CD14-positive monocyte (primary cell): ENCODE data around the gene SPAG17. TPM values are rescaled to one million over a fixed set of nuclear protein-coding genes. Genes with fewer than 3 reads are reported as not detected.

Experiments
- DNase-seq, 3 donors: peaks; one replicate each; pipeline ENCODE4 v3.0.0-alpha.2; 2011 to 2022
- H2AFZ ChIP-seq: 2 replicates; pipeline ENCODE4 v1.6.0; 2012; ENCODE audit warnings: mild to moderate bottlenecking, low read depth, low read length, inconsistent platforms; ENCODE audit not compliant: insufficient read depth, poor library complexity, severe bottlenecking
- H3K27ac ChIP-seq, 2 donors: 1 replicate in 1 of 2; 2 replicates in 1 of 2; pipeline ENCODE4 v1.5.1; 2012 to 2013; ENCODE audit warnings: low read length in 2 of 2, control low read depth in 1 of 2, inconsistent platforms in 1 of 2, low read depth in 1 of 2, mild to moderate bottlenecking in 1 of 2
- H3K27me3 ChIP-seq, 2 donors: one replicate each; pipeline versions ENCODE4 v1.6.0 to v1.6.1; 2011 to 2013; ENCODE audit warnings: low read length in 2 of 2; ENCODE audit not compliant: control insufficient read depth in 2 of 2, insufficient read depth in 2 of 2
- H3K36me3 ChIP-seq, 2 donors: replicated peaks in 1 of 2; 1 replicate in 1 of 2; 2 replicates in 1 of 2; pipeline versions ENCODE4 v1.5.1 to v1.6.1; 2012 to 2013; ENCODE audit warnings: low read length in 2 of 2, control low read depth in 1 of 2, inconsistent platforms in 1 of 2, mild to moderate bottlenecking in 1 of 2; ENCODE audit not compliant: insufficient read depth in 2 of 2, control insufficient read depth in 1 of 2
- H3K4me1 ChIP-seq, 2 donors: 1 replicate in 1 of 2; 2 replicates in 1 of 2; pipeline versions ENCODE4 v1.5.1 to v1.6.1; 2012 to 2013; ENCODE audit warnings: low read length in 2 of 2, control low read depth in 1 of 2, inconsistent platforms in 1 of 2, mild to moderate bottlenecking in 1 of 2, moderate library complexity in 1 of 2; ENCODE audit not compliant: insufficient read depth in 2 of 2, control insufficient read depth in 1 of 2
- H3K4me2 ChIP-seq: replicated peaks from 2 replicates; pipeline ENCODE3; 2012; ENCODE audit warnings: low read length, moderate library complexity, mild to moderate bottlenecking; ENCODE audit not compliant: poor library complexity, severe bottlenecking; ENCODE audit errors: extremely low read depth
- H3K4me3 ChIP-seq, 3 experiments: fragments of 200-600 bp in 1 of 3; sonication (generic) in 1 of 3; replicated peaks in 1 of 3; 1 replicate in 2 of 3; 2 replicates in 1 of 3; pipeline ENCODE4 v1.5.1; 2011 to 2013; ENCODE audit warnings: low read length in 3 of 3, mild to moderate bottlenecking in 3 of 3, control low read depth in 2 of 3, low read depth in 2 of 3, inconsistent platforms in 1 of 3, moderate library complexity in 1 of 3
- H3K79me2 ChIP-seq: 2 replicates; pipeline ENCODE4 v1.6.0; 2012; ENCODE audit warnings: mild to moderate bottlenecking, control low read depth, inconsistent platforms, low read length, moderate library complexity; ENCODE audit not compliant: insufficient read depth
- H3K9ac ChIP-seq: 2 replicates; pipeline ENCODE4 v1.6.0; 2017; ENCODE audit warnings: low read length, mild to moderate bottlenecking; ENCODE audit not compliant: insufficient read depth, poor library complexity, severe bottlenecking
- H3K9me3 ChIP-seq, 2 donors: replicated peaks in 1 of 2; 1 replicate in 1 of 2; 2 replicates in 1 of 2; pipeline versions ENCODE4 v1.5.1 to v1.6.1; 2012 to 2013; ENCODE audit warnings: low read length in 2 of 2, control low read depth in 1 of 2; ENCODE audit not compliant: control insufficient read depth in 1 of 2, insufficient read depth in 1 of 2
- H4K20me1 ChIP-seq: 2 replicates; pipeline ENCODE4 v1.6.0; 2012; ENCODE audit warnings: mild to moderate bottlenecking, low read length, control low read depth, moderate library complexity; ENCODE audit not compliant: insufficient read depth
- H3K27ac Mint-ChIP-seq, 7 donors: one replicate each; pipeline ENCODE4 v1.8.0; 2020; ENCODE audit warnings: mild to moderate bottlenecking in 7 of 7, mixed read lengths in 7 of 7, moderate library complexity in 6 of 7, inconsistent platforms in 2 of 7
- H3K27me3 Mint-ChIP-seq, 3 donors: one replicate each; pipeline ENCODE4 v1.8.0; 2021 to 2022; ENCODE audit warnings: low read depth in 3 of 3, mild to moderate bottlenecking in 3 of 3, mixed read lengths in 3 of 3, moderate library complexity in 3 of 3, inconsistent platforms in 1 of 3
- H3K36me3 Mint-ChIP-seq, 2 donors: one replicate each; pipeline ENCODE4 v1.8.0; 2020; ENCODE audit warnings: mixed read lengths in 2 of 2, inconsistent platforms in 1 of 2, mild to moderate bottlenecking in 1 of 2
- H3K4me1 Mint-ChIP-seq: one replicate; pipeline ENCODE4 v1.8.0; 2020; ENCODE audit warnings: mild to moderate bottlenecking, mixed read lengths
- H3K4me3 Mint-ChIP-seq, 2 donors: one replicate each; pipeline ENCODE4 v1.8.0; 2020; ENCODE audit warnings: mild to moderate bottlenecking in 2 of 2, mixed read lengths in 2 of 2, moderate library complexity in 1 of 2
- H3K9me3 Mint-ChIP-seq, 7 donors: one replicate each; pipeline ENCODE4 v1.8.0; 2020 to 2022; ENCODE audit warnings: mixed read lengths in 7 of 7, mild to moderate bottlenecking in 6 of 7, moderate library complexity in 6 of 7, inconsistent platforms in 2 of 7
- WGBS: methylation state at CpG from one replicate; pipeline ENCODE4 v1.1.5; 2013; ENCODE audit warnings: missing lambda C conversion rate; ENCODE audit not compliant: insufficient coverage; 5-methylcytosine and 5-hydroxymethylcytosine counted together
- intact Hi-C, 2 donors: fragments of 100-400 bp; cut with micrococcal nuclease; formaldehyde crosslinking; loops; one replicate each; pipeline versions ENCODE4 v1.15.0 to v1.15.1; 2023
- polyA plus RNA-seq, 3 donors: library from polyadenylated mRNA; depleted of rRNA in 1 of 3; unstranded in 2 of 3; stranded (reverse) in 1 of 3; fragments of 300-500 nt in 2 of 3; fragments of >200 nt in 1 of 3; fragmentation: Illumina TruSeq in 2 of 3; gene quantifications; 1 replicate in 2 of 3; 2 replicates in 1 of 3; pipeline ENCODE4 v1.2.3, GENCODE V29; 2012 to 2021
- TF ChIP-seq, protein P1 (sequence below): fragments of 200-600 bp; IDR thresholded peaks from one replicate; pipeline ENCODE4 v1.8.0; 2022; ENCODE audit warnings: antibody characterized with exemption, mild to moderate bottlenecking

SPAG17 gene
- polyA plus RNA-seq, 3 donors: 0.26 to 0.87 (median 0.68) TPM

DNA sequence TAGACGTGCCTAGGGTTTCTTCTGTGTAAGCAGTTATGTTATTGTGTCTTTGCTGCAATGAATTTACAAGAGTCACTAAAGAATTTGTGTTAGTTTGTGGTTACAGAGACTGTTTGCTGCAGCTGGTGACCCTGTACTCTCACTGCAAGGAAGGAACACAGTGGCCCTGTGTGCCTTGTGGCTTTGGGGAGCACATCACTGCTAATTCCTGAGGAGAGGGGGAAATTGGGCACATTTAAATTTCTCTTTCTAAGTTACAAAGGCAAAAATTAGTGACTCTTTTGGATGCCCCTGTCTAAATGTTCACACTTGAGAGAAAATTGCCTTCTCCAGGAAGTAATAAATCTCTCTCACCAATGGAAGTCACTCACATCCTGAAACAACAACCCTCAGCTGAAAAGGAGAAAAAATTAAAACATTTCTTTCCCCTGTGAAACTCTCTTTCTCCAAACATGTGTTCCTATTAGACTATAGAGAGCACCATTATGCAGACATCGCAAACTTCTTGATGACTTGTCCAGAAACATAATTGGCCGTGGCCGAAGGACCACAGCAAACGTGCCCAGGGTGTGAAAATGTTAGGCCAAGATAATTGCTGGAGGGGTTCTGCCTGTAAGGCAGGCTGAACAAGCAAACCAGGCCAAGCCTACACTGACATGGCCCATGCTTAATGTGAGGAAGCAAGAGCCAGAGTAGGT is 32.3 kb upstream of the SPAG17 start:
- H3K9me3 Mint-ChIP-seq: peaks cover 0 to 3% (median 0%) of the 10 kb centered on the region in 7 donors
- Histone ChIP-seq H3K9ac (no peak overlapping the region), H3K36me3 (no peaks in the 10 kb centered on the region), H3K27me3 (no peaks in the 10 kb centered on the region), H3K4me2 (no peak overlapping the region), H3K27ac (no peak overlapping the region), H3K4me1 (no peaks in the 10 kb centered on the region), H3K4me3 (no peak overlapping the region), H3K79me2 (no peaks in the 10 kb centered on the region), H2AFZ (no peak overlapping the region), H3K9me3 (no peaks in the 10 kb centered on the region), H4K20me1 (no peaks in the 10 kb centered on the region)
- H3K4me3 Mint-ChIP-seq: no peak overlapping the region
- intact Hi-C loops: no loop called here
- TF ChIP-seq, protein P1, sequence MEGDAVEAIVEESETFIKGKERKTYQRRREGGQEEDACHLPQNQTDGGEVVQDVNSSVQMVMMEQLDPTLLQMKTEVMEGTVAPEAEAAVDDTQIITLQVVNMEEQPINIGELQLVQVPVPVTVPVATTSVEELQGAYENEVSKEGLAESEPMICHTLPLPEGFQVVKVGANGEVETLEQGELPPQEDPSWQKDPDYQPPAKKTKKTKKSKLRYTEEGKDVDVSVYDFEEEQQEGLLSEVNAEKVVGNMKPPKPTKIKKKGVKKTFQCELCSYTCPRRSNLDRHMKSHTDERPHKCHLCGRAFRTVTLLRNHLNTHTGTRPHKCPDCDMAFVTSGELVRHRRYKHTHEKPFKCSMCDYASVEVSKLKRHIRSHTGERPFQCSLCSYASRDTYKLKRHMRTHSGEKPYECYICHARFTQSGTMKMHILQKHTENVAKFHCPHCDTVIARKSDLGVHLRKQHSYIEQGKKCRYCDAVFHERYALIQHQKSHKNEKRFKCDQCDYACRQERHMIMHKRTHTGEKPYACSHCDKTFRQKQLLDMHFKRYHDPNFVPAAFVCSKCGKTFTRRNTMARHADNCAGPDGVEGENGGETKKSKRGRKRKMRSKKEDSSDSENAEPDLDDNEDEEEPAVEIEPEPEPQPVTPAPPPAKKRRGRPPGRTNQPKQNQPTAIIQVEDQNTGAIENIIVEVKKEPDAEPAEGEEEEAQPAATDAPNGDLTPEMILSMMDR: no peak
- H3K27me3 Mint-ChIP-seq: no peaks in the 10 kb centered on the region
- 3% methylated on average over 4 of the region's 5 CpGs for WGBS
- no peaks in the 10 kb centered on the region for H3K36me3 Mint-ChIP-seq
- DNase-seq: no peak
- H3K4me1 Mint-ChIP-seq: no peaks in the 10 kb centered on the region
- no peak overlapping the region for H3K27ac Mint-ChIP-seq

DNA sequence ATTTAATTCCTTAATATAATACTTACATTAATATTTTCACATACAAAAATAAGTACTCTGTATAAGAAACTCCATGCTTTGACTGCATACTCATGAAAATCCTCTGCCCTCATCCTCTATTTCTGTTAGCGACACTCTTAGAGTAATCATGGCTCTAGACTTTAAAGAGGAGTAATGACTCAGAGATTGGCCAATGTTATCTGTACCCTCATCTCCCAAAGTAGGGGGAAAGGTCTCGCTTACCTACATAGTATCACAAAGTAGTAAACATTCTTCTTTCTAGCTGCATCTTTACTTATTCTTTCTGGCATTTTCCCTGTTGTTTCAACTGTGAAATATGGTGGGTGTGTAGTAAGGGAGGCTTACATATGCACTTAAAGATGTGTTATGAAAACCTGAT is 29.8 kb upstream of the SPAG17 start:
- no peak overlapping the region for H3K9ac ChIP-seq
- no peaks in the 10 kb centered on the region for H4K20me1 ChIP-seq
- Mint-ChIP-seq H3K4me1 (no peaks in the 10 kb centered on the region), H3K9me3 (peaks cover 0 to 3% (median 0%) of the 10 kb centered on the region in 7 donors), H3K4me3 (no peak overlapping the region), H3K27ac (no peak overlapping the region), H3K27me3 (no peaks in the 10 kb centered on the region), H3K36me3 (no peaks in the 10 kb centered on the region)
- no peak overlapping the region for H3K4me3 ChIP-seq
- no peak overlapping the region for H2AFZ ChIP-seq
- no peak for DNase-seq
- no CpG with 5 or more reads among the region's 2 CpGs for WGBS
- no peaks in the 10 kb centered on the region for H3K27me3 ChIP-seq
- H3K4me1 ChIP-seq: no peaks in the 10 kb centered on the region
- H3K9me3 ChIP-seq: no peaks in the 10 kb centered on the region
- H3K36me3 ChIP-seq: no peaks in the 10 kb centered on the region
- H3K4me2 ChIP-seq: no peak overlapping the region
- intact Hi-C loops: no loop called here
- TF ChIP-seq, protein P1: no peak
- H3K79me2 ChIP-seq: no peaks in the 10 kb centered on the region
- H3K27ac ChIP-seq: no peak overlapping the region
